NOMO-1 treated with dmso at 0.1 percent for 144 hours (cell line): ENCODE results near the gene MED25.

Source experiments
- DNase-seq: peaks from one replicate; lab custom pipeline; 2025; ENCODE audit not compliant: unreplicated experiment; lab: John Stamatoyannopoulos, UW

Gene MED25

DNA sequence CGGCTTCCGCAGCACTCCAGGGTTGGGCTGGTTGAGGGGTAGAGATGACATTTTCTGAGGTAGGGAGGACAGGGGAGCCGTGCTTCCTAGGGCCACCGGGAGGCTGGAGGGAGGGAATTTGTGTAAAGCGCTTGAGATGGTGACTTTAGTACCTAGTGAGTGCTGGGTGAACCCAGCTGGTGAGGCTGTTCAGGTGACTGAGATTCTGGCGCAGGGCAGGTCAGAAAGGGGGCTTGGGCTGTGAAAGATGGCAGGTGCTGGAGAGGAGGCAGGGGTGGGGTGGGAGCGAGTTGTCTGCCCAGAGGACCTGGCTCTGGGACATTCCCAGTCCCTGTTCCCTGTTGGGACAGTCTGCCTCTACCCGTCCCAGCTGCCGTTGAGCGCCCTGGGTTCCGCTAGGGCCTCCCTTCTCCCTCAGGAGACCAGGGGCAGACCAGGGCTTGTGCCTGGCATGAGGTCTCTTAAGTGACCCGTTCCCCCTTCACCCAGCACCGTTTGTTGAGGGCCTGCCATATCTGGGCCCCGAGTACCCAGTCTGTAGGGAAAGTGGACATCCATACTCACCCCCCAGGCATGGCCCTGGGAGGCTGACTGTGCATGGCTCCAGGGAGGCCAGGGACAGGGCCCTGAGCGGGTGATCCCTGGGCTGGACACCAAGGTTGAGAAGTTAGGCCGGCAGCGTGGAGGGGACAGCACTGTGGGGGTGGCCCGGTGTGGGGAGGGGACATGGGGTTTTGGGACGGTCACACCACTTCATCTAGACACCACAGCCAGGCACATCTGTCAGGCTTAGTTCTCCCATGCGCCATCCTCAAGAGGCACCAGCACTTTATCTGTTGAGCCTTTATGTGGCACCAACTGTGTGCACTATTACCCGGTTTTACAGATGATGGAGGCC, 37.8 kb downstream of the MED25 start:
- no peak for DNase-seq

DNA sequence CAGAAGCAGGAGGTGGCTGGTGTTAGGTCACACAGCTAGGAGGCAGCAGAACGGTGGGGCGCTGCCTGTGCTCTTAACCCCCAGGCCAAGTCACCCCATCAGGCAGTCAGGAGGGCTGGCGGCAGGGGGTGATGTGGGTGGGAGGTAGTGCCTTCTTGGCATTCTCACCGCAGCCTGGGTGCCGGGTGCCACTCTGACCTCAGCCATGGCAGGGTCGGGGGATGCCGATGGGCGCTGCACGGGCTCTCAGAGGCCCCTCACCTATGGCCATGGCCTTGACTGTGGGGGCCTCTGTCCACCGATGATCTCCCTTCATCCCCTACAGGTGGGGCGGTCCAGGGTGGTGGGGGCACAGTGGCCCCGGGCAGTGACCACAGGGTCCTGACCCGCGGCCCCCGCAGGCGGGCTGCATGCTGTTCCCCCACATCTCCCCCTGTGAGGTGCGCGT, 38.5 kb downstream of the MED25 start:
- DNase-seq = no peak

DNA sequence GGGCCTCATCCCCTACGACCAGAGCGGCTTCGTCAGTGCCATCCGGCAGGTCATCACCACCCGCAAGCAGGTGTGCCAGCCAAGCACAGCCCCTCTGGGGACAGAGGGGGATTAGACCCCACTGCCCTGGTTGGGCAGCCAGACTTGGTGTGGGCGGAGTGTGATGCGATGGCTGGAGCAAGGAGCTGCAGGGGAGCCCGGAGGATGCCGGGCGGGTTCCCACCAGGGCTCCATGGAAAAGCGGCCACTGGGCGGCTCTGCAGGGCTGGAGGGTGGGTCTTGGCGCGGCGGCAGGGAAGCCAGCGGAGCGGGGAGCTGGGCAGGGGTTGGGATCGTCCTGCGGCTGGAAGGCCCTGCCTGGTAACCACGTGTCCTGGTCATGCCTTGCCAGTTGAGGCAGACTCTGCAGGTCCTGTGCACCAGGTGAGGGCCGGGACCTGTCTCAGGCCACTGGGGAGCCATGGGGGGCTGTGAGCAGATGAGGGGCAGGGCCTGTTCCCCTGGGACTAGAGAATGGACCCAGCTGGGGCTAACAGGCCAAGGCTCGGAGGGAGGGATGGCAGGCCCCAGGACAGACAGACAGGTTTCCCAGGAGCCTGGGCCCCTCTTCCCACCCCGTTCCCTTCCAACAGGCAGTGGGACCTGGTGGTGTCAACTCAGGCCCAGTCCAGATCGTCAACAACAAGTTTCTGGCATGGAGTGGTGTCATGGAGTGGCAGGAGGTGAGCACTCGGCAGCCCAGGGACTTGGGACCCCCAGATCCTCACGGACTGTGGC, 39.2 kb downstream of the MED25 start:
- DNase-seq = no peak

DNA sequence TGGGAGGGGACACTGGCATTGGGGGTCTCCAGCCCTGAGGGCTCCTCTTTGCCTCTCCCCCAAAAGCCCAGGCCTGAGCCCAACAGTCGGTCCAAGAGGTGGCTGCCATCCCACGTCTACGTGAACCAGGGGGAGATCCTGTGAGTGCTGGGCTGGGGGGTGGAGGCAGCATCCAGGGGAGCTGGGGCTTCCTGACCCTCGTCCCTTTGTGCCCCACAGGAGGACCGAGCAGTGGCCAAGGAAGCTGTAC, 39.7 kb downstream of the MED25 start:
- DNase-seq = no peak

DNA sequence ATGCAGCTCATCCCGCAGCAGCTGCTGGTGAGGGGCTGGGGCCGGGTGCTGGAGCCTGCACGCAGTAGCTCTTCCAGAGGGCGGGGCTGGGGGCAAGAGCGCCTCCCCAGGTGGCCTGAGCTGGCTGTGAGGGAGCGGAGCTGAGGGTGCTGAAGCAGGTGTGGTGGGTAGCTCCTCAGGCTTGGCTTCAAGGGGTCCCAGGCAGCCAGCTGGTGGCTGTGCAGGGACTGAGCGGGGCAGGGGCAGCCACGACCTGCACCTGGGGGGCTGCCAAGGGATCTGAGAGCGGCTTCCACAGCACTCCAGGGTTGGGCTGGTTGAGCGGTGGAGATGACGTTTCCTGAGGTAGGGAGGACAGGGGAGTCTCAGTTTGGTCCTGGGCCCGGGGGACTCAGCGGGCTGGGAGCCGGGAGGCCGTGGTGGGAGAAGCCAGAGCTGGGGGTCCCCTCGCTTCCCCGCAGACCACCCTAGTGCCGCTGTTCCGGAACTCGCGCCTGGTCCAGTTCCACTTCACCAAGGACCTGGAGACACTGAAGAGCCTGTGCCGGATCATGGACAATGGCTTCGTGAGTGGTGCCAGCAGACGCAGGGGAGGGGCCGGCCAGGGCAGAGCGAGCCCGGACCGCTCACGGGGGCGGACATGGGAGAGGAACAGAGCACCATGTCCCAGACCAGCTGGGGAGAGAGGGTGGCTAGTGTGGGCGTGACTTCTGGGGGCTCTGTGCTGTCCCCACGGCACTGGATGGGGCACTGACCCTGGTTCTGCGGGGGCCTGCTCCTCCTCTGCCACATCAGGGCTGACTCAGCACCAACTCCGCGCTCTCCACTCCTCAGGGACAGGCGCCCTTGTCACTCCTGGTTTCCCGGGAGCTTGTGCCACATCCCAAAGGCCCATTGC, 40.2 kb downstream of the MED25 start:
- no peak for DNase-seq

DNA sequence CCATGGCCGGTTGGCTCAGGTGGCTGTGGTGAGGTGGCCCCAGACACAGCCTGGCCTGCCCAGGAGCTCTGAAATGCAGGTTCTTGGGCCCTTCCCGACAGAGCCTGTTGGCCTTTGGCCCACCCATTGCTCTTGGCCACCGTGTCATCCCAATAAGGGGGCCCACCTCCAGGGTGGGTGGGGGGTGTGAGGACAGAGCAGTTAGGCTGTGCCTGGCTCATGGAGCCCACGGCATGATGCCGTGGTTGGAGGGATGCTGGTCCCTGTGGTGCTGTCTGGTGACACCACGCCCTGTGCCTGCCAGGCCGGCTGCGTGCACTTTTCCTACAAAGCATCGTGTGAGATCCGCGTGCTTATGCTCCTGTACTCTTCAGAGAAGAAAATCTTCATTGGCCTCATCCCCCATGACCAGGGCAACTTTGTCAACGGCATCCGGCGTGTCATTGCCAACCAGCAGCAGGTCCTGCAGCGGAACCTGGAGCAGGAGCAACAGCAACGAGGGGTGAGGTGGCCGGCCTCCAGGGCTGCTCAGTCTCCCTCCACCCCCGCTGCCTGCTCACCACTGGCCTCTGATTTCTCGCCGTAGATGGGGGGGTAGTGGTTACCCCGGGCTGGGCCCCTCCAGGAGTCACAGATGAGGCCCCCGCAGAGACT, 41.7 kb downstream of the MED25 start:
- no peak for DNase-seq

DNA sequence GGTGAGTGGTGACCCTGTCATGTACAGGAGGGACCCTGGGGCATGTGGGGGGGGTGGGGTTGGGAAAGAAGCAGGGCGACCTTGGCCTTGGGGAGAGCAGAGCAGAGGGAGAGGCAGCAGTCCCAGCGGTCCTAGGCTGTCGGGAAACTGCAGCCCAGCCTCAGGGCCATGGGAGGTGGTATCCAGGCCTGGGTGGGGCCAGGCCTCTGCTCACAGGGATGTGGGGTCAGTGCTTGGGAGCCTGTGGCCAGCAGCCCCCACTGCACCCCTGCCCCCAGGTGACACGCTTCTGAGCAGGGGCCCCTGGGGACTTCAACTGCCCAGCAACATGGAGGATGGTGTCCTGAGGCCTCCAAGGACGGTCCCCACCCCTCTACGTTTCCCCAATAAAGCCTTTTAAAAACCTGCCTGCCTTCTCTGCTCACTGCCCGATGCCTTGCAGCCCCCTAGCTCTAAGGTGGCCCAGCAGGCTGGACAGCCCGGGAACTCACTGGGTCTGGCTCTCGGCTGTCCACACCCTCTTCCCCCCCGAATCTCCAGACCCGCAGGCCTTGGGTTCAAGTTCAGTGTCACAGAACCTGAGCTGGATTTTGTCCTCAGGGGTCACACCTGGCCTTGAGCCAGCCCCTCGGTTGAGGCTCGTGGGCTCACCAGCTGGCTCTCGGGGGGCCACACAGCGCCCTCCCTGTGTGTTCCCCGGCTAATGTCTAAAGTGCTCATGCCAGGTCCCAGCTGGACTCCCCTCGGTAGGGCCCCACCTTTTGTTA, 42.4 kb downstream of the MED25 start:
- no peak for DNase-seq

DNA sequence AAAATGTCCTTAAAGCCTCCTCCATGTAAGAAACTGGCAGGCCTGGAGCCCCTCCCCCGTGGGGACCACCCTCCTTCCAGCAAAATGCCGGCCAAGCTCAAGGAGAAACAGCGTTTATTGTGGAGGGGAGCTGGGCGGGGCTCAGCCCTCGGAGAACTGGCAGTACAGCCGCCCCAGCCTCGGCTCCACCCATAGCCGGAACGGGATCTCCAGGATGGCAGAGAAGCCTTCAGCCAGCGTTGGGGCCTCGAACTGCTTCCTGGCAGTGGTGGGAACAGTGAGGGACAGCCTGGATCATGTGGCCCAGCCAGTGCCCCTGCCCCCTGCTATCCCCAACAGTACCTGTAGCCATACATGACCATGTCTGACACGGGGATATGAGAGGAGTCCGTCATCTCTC, 43.0 kb downstream of the MED25 start:
- no peak for DNase-seq

DNA sequence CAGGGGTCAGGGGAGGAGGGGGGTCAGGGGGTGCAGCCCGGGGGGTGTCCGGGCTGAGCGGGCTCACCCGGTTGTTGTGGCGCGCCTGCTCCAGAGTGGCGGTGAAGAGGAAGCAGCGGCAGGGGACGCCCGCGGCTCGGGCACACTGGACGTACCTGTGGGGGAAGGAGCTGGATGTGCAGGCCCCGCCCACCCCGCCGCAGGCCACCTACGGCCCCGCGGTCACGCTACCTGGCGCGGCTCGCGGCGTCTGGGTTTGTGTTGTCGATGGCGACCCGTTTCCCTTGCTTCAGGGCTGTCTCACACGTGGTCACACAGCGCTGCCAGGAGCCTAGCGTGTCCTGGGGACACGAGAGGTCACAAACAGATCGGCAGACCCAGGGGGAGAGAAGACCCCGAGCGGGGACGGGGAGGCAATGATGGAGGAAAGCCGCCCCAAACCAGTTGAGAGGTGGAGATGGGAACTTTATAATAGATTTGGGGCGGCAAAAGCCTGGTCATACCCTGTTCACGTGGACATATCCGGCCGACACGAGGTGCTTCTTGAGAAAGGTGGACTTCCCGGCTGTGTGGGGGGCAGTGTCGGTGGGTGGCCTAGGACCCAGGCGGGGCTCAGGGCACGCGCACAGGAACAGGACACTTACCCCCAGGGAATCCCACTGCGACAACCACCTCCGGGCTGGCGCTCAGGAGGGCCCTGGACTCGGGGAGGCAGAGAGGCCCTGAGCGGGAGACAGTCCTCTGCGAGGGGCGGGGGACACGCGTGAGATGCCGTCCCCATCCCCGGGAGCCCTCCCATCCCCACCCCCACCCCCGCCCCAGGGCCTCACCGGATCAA, 43.7 kb downstream of the MED25 start:
- no peak for DNase-seq

DNA sequence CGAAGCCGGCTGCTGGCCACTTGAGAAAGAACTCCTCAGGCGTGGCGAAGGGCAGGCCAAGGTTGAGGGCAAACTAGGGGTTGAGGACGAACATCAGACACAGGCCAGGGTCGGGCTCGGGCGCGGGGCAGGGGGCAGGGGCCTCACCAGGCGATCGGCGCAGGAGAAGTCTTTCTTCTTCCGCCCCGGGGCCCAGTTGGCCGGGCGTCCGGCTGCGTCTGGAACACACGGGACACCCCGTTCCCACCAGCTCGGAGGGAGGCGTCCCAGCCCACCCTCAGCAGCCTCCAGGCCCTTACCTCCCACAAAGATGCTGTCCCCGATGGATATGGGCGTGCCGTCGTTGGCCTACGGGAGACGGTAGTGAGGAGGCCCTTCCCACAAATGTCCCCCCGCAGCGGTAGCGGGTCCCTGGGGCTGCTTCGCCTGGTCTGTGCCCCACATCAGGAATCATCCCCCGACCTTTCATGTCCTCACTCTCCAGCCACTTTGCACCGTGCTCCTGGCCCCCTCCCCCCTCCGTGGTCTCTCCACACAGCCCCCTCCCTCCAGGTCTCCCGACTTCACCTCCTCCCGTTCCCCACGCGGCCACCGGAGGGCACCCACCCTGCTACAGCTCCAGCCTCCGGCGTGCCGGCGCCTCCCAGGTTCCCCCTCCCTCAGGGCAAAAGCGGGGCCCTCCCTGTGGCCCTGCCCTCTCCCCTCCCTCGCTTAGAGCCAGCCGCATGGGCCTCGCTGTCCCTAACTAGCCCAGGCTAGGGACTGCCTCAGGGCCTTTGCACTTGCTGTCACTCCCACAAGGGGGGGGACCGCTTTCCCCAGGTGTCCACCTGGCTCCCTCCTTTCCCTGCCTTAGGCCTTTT, 44.5 kb downstream of the MED25 start:
- DNase-seq = no peak

DNA sequence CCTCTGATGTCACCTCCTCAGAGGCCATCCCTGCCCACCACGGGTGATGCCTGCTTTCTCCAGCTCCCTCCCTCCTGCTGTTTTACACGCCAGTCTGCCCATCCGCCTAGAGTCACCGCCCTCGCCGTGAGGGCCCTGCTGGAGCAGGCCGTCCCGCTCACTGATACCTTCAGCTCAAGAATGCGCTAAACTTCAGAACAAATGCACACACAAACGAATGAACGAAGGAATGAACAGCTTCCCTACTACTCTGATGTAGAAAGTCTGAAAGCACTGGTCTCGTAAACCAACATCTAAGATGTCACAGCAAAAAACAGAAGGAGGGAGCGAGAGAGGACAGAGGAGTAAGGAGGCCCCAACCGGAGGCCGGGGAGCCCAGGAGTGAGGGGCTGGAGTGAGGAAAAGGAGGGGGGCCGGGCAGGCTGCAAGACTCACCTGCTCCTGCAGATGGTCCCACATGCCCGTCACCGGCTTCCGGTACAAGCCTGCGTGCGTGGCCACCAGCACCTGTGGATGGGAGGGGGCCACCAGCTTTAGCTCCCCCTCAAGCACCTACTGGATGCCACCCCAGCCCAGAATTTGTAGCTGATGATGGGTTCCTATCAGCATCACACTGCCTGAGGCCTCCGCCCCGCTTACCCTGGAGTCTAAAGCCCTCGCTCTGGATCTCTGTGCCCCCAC, 45.3 kb downstream of the MED25 start:
- DNase-seq = no peak

DNA sequence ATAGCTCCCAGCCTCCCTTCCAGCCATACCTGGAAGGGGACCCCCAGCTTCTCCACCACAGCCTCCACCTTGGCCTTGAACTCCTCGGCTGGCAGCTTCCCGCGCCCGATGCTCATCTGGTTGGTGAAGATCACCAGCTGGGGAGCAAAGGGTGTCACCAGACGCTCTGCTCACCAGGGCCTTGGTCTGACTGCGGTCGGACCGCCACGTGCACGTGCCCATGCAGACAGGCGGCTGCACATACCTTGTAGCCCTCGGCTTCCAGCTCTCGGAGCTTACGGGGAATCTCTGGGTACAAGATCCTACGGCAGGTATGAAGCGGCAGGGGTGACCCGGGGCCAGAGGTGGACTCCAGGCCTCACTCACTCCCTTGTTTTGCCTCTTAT, 45.8 kb downstream of the MED25 start:
- no peak for DNase-seq

DNA sequence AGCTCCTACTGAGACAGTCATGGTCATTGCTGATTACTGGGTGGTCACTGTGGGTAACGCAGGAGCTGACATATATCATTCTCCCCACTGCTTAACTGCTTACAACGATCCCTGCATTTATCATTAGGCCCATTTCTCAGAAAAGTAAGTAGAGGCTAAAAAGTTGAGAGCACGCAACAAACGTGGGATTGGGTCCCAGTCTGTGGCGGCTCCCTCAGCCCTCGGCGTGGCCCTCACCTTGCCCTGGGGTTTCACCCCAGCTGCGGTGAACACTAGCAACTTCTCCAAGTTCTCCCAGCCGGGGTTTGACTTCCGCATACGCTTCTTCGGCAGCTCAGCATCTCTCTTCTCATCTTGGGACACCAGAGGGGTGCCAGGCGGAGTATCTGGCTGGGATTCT, 46.8 kb downstream of the MED25 start:
- no peak for DNase-seq

DNA sequence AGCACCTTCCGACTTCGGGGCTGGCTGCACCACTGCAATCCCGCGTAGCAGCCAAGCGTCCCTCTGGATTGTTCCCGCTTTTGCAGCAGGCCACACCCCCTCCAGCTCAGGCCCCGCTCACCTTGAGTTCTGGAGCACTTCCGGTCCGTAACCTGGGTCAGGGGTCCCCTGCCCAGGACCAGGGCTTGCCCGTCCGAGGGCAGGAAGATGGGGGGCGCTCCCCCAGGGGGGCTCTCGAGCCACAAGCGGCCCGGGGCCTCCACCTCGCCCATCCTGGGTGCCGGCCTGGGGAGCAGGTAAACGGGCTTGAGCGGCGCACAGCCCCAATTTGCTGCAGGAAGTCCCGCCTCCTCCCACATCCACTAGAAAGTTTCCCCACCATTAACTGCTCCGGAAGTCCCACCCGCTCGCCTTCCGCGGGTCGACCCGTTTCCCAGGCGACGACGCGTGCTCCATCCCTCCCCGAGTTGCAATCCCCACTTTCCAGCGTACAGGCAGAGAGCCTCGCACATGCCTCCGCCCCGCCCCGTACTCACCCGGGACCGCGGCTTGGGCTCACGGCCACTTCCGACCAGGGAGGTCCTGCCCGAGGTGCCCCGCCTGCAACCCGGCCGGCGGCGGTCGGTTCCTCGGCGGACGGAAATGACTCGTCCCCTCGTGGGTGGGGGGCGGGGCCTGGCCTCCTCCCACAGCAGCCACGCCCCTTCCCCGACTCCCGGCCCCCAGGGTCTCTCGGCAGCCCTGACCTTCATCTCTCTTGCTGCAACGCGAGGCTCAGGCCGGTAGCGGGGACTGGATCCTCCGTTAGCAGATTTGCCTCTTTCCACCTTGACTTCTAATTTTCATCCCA, 49.1 kb downstream of the MED25 start, which contains the start of gene PNKP:
PNKP (minus strand) TSS at position 644 of the 850 bp plus-strand sequence; CDS start at position 272, 372 bp downstream.
- peak; percentile 95 for DNase-seq

DNA sequence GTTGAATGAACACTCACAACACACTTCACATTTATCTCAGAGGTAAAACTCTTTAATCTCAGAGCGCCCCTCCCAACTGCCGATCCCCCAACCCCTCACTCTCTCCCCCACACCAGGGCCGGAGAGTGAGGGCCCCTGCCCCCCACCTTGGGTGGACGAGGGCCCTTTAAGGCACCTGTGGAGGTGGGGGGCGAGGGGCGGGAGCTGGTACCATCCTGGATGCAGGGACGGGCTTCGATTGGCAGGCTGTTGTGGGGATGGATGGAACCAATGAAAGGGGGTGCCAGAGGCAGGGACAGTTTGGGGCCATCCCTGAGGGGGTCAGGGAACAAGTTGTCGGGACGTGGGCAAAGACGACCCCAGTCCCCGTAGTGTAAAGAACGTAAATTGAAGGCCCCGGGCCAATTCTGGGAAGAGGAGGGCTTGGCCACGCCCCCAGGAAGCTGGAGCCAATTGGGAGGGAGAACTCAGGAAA, 51.0 kb downstream of the MED25 start:
- DNase-seq = no peak

DNA sequence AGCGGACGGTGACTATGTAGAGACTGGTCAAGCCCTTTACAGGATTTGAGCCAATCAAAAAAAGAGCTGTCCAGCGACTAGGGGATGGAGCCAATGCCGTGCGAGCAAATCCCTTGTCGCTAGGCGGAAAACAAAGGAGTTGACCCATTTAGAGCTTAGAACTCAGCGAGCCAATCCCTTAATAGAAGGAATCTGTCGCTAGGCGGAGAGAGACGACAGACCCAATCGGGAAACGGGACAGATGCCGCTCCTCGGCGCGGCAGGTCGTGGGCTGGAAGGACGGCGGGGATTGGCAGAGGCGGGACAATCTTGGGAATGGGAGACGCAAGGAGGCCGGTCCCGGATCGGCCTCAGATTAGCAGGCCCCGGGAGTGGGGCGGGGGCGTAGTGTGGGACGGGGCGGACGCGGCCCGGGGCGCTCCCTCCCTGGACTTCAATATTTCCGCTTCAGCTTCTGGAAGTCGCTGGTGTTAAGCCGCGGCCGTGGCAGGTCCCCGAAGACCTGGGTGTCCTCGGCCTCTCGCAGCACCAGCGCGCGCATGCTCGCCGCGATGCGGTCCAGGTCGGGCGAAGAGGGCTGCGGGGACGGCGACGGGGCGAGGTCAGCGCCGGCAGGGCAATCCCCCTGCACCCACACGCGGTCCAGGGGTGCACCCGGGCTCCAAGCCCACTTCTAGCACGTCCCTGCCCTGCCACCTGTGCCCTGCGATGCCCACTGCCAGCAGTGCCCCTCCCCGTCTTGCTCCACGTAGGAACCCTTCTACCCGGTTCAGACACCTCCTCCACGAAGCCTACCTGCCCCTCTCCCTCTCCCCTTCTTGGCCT, 51.6 kb downstream of the MED25 start:
- peak; percentile 99 for DNase-seq
